SHP77 treated with DMSO at 0.1 percent for 48 hours (cell line): ENCODE data around the gene AKIRIN2.

Source experiments
- DNase-seq: peaks from one replicate; lab custom pipeline; 2025; lab: John Stamatoyannopoulos, UW

The AKIRIN2 gene

GRCh38 chr6:87654875-87655454, 47.1 kb downstream of the AKIRIN2 start:
- no peak for DNase-seq

GRCh38 chr6:87654122-87654521, 47.9 kb downstream of the AKIRIN2 start:
- DNase-seq, result no peak

- no peak for DNase-seq
These were observed 48.7 kb downstream of the AKIRIN2 start for GRCh38 chr6:87653074-87653962.

- no peak for DNase-seq
These were observed 57.0 kb downstream of the AKIRIN2 start for GRCh38 chr6:87645080-87645479.

- DNase-seq, result no peak
These were observed 60.9 kb downstream of the AKIRIN2 start for GRCh38 chr6:87641065-87641692.

GRCh38 chr6:87639373-87639772, 62.7 kb downstream of the AKIRIN2 start:
- no peak for DNase-seq

GRCh38 chr6:87637106-87637505, 64.9 kb downstream of the AKIRIN2 start:
- DNase-seq, result no peak

- no peak for DNase-seq
These were observed 65.7 kb downstream of the AKIRIN2 start for GRCh38 chr6:87636315-87636714.

GRCh38 chr6:87633851-87634250, 68.2 kb downstream of the AKIRIN2 start:
- no peak for DNase-seq

GRCh38 chr6:87630746-87631145, 71.3 kb downstream of the AKIRIN2 start:
- no peak for DNase-seq

GRCh38 chr6:87628881-87629280, 73.2 kb downstream of the AKIRIN2 start:
- no peak for DNase-seq

- DNase-seq, result no peak
These were observed 73.6 kb downstream of the AKIRIN2 start for GRCh38 chr6:87628424-87628823.
